HG03135 (cell line): ENCODE measurements around the gene PRCC.
A peak's percentile ranks its signal among the peaks of the same experiment; 100 is the strongest.
"Not testable (repeated sequence)": the region's sequence is repeated elsewhere in the genome, so short reads cannot be mapped to it uniquely, and the experiment has no call there.

Experiments
- ATAC-seq: cut with Tn5 transposase; IDR thresholded peaks from one replicate; pipeline ENCODE4 v1.9.1; 2021; ENCODE audit warnings: mild to moderate bottlenecking, moderate library complexity; ENCODE audit not compliant: unreplicated experiment

PRCC gene

DNA sequence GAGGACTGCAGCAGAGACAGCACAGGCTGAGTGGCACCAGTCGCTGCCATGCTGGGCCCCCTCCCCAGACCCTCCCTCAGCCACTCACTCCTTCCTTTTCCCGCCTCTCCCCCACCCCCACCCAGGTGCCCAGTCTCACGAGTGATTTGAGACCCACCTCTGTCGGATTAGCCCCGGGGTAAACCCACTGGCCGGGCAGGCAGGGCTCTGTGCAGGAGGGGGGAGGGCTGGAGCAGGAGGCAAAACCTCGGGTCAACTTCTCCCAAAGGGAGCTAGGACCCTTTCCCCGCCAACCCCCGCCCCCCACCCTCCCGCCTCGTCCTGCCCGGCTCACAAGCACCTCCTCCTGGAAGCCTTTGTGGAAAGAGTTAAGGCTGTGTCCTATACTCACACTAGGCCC, 23.0 kb upstream of the PRCC start:
- no peak for ATAC-seq

DNA sequence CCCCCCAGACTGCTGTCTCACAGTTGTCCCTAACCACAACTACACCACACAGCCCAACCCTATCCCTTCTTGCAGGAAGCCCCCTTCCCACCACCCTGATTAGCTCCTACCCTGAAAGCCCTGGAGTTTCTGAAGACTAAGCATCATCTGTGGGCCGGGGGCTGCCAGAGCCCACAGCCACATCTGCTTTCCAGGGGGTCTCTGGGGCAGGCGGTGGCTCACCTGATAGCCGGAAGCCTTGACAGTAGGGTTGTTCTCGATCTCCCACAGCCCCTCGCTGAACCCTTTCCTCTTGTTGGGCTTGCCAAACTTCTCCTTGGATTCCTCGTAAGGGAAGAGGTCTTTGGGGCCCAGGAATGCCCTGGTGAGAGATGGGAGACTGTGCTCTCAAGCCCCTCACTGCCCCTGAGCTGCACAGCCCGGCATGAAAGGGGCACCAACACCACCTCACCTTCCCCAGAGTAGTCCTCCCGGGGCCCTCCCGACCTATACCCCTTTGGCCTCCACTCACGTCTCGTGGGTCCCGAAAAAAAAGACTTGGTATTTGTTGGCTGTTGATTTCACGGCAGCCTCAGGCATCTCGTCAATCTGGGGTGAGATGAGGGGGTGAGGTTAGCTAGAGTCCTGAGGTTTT, 22.4 kb upstream of the PRCC start:
- ATAC-seq: no peak

DNA sequence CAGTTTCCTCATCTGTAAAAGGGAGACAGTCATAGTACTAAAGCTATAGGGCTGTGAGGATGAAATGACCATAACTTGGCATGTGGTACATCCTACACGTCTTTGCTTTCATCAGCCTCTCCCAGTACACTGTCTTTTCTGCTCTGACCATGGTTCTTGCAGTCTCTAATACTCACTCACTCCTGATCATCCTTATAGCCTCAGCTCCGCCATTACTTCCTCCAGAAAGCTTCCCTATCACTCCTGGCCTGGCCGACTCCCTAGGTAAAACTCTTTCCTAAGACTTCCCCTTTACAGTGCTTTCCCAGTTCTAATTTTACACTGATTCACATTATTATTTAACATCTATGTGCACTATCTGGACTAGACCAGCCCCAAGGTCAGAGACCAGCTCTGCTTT, 21.5 kb upstream of the PRCC start:
- ATAC-seq: no peak

DNA sequence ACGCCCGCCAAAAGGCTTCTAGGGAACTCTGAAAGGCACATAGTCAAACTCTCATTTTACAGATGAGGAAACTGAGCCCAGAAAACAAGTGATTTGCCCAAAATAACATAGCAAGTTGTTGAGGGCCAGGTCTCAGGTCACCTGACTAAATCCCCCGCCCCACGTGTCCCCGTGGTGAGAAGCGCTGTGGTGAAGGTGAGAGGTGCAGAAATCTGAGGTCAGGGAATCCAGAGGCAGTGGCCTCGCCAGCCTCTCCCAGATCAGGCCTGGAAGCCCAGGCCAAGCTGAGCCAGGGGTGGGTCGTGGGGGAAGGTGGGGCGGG, 21.0 kb upstream of the PRCC start:
- no peak for ATAC-seq

DNA sequence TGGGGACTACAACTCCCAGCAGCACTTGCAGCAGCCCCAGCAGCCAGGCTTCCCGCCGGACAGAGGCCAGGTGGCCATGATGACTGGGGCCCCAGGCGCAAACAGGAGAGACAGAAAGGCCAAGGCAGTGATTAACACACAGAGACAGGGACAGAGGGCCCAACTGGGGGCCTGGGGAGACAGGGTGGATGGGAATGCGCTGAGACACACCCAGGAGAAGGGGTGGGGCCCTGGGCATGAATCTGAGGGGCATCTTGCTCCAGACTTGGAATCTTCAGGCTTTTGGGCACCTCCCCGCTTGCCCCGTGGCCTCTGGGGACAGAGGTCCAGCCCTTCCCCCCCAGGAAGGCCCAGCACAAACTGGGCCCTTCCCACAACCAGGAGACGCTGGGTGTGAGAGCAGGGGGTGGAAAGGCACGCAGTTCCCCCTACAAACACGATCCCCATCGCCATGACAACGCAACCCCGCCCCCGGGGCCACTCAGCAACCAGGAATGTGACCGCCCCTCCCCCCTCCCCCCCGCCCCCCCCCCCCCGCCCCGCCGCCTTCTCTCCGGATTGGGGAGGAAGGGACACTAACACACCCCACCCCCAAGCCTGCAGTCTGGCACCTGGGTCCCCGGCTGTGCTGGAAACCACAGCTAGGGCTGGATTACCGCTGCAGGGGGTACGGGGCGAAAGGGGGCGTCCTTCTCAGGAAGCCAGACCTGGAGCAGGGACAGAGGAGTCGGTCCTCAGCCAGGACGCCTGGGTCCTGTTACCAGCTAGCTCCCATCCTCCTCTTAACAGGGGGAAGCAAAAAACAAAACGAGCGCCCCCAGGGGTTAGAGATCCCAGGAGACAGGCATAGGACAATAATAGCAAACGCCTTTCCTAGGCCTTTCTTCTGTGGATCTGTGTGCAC, 20.4 kb upstream of the PRCC start:
- no peak for ATAC-seq

DNA sequence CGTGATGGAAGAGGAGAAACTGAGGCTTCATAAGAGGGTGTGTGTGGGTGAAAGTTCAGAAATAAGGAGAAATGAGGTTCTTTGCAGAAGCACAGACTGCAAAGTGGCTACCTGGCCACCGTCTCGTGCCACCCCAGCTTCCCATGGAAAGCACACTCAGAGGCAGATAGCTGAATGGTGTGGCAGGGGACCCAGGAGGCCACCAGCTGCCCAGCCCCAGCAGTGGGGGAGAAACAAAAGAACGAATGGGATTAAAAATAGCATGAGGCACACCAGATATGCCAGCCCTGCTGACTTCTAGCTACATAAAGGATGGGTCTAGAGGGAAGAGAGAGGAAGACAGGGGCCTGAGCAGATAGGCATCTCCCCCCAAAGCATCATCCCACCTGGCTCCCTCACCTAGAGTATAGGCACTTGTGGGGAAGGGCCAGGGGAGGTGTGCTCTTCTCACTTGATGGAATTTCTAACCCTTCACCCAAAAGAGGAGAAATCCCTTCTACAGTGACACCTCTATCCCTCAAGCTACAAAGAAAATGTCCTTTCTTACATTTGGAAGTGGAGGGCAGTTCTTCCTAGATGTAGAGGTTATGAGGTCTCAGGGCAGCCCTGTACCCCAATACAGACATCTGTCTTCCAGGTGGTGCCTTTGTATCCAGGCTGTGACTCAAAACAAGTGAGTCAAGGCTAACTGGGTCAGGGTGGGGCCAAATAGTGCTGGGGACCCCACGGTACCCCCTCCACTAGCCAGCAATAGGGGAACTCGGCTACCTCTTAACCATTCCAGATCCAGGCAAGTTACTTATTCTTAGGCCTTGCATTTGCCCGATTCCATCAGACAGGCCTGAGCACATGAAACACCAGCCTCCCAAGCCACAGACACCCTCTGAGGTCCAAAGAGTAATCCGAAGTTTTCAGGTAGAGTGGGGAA, 19.3 kb upstream of the PRCC start:
- ATAC-seq: no peak

DNA sequence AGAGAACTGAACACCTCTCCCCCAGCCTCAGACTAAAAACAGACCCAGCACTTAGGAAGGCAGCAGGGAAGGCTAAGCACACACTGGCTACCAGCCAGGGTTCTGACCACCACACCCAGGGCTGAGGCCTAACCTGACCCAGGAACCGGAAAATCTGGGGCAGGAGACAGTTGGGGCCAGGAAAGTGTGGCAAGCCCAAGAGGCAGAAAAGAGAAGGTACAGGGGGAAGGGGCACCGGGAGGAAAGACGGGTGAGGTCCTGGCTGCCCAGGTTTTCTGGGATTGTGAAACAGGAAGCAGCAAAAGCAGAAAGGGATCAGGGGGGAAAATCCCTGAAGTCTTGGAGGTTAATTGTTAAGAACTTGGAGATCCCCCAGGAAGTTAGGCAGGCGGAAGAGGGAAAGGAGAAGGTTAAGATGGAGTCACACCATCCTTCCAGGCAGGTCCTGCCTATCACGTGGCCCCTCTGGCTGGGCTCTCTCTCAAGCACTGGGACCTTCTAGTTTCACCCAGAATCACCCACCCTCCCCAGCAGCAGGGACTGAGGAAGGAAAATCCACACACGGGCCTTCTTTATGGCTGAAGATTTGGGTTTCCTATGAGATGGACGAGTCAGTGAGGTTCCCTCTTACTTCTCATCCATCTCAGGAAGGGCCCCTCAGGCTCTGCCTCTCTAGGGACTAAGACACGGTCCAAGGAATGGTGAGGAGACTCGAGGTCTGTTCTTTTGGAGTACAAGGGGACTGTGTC, 18.5 kb upstream of the PRCC start:
- ATAC-seq: no peak

DNA sequence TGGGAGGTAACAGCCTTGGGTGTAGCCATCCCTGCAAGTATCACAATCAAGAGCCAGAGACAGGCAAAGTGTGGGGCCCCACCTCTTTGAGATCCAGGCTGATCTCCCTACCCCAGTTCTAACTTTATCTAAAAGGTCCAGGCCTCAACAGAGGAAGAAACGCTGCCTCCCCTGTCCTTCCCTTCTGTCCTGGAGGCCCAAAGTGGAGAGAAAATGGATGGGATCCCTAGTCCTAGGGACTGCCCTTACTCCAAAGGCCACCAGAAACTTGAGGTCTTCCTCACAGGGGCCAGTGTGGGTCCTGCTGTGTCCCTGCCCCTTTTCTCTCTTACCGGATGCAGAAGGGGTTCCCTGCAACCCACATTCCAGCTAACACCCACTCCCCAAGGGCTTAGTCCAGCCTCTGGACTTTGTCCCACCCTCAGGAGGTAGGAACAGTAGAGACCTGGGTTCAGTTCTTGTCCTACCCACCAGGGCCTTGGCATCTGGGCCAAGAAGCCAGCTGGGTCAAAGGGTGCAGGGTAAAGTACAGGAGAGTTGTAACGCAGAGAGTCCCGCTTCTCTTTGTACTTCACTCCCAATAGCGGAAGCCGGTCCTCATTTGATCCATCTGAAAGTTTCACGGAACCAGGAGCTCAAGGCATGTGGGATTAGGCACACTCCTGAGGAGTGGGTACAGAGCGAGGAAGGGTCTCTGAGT, 17.8 kb upstream of the PRCC start:
- ATAC-seq: no peak

DNA sequence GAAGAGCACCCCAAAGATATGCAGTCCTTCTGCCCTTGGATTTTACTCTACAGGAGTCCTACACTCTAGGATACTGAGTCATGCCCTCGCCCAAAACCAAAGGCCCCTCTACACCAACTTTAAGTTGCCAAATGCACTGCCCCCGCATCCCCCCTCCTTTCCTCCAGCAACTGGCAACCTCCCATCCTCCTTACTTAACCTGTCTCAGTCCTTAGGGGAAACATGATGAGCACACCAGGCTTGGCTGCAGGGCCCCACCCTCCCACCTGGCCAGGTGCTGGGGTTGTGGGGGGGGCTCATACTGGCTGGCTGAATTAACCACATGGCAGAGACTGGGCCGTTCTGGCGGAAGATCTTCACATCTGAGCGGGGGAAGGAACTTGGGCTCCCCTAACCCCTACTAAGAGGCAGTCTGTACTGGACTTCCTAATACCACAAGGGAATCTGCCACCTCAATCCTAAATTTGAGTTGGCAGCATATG, 17.1 kb upstream of the PRCC start:
- ATAC-seq: no peak

DNA sequence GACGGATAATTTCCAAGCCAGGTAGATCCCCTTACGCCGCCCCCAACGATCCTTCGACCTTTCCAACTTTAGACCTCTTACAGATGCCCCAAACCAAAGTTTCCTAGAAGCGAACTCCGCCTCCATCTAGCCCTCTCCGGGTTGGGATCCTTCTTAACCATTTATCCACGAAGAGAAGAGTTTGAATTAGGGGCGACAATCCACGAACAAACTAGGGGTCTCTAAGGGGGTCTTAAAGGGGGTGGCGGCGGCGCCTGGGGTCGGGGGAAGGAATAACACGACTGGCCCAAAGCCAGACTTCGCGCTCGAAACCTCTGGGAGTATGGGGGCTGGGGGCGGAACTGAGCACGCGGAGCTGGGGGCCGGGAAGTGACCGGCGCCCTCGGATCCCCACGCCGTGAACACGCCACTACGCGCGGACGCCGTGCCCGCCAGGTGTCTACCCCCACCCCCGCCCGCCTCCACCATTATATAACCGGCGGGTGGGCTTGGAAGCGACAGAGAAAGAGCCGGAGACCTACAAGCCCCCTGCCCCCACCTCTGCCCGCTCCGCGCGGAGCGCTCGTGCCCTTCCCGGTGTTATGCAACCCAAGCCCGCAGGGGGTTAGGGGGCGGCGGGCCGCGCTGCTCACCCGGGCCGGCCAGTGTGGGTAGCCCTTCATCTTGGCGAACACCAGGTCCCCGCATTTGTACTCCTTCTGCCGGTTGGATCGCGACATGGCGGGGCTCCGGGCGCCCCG, 16.5 kb upstream of the PRCC start:
- ATAC-seq: peak; percentile 19

DNA sequence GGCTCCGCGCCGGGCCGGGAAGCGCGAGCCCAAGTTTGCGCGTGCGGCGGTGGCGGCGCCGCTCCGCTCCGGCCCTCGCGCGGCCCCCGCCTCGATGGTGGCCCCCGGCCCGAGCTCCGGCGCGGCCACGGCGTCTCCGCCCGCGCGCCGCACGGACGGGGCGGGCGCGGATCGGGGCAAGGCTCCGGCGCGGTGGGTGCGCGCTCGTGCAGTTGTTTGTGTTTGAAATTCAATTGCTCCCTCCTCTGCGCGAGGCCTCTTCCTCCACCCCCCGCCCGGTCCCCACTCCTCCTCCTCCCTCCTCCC, 15.9 kb upstream of the PRCC start, which contains the start of gene HDGF:
Gene HDGF (minus strand): TSS at position 225 of the 306 bp plus-strand sequence. CDS start 246 bp downstream, outside the sequence.
- ATAC-seq: no peak

DNA sequence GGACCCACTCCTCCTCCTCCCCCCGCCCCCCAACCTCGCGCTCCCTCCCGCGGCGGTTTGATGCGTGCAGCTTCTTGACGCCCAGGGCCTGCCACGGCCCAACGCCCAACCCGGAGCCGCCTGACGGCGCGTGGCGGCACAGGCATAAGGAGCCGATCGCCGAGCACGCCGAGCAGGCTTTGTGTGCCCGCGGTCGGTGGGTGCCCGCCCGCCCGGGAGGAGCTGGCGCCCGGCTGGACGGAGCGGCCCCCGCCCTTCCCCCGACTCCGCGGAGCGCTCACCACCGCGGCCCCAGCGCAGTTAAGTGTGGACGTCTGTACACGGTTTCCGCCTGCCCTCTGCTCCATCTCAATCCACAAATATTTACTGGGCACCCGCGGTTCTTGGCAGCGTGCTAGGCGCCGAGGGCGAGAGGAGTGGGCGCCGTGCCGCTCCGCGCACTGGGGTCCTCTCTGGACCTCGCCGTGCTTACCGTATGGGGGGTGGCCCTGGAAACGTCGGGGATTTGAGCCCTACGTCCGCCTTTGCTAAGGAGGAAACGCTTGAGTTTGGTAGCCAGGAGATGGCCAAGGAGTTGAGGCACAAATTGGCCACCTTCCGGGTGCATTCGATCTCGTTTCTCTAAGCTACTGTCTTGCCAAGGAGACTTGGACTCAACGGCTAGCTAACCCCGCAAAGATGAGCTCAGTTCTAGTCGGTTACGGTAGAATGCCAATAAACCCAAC, 15.4 kb upstream of the PRCC start:
- peak; percentile 55 for ATAC-seq

DNA sequence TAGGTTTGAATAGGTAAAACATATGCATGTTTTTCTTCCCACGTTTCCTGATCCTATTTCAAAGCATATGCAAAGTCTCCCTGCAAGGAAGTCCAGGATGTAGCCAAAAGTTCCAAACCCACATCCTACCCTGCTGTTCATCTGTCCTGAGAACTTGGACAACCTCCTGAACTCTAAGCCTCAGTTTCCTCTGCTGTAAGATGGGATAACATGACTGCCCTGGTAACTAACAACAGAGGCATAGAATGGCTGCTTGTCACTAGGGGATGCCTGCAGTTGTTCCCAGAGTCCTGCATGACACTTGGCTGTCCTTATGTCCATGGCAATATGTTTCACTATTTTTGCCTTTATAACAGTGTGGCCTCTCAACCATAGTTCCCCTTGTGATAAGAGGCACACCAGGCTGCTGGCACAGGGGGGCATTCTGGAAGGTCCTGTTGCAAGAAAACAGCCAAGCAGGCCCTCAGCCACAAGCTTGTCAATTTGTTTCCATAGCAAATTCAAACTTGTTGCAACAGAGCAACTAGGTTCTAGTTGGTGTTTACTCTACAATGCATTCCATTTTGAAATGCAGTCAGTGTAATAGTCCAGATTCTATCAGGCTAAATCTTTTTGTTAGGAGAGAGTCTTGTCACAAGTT, 14.4 kb upstream of the PRCC start:
- no peak for ATAC-seq

DNA sequence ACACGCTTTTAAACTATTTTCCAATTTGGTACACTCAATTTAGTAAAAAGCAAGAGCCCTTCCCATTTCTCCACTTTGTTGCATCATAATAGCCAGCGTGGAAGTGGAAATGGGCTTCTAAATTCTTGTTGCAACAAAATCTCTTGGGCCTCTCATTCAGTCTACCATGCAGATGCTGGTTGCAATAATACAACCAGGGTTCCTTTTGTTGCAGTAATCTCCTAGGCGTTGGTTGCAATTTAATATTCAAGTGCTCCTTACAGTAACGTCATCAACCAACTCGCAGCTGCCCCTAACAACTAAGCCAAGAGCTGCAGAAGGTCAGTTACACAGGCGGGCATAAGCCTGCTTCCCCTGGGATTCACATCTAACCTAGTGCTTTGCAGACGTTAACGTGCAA, 13.1 kb upstream of the PRCC start:
- ATAC-seq: no peak

DNA sequence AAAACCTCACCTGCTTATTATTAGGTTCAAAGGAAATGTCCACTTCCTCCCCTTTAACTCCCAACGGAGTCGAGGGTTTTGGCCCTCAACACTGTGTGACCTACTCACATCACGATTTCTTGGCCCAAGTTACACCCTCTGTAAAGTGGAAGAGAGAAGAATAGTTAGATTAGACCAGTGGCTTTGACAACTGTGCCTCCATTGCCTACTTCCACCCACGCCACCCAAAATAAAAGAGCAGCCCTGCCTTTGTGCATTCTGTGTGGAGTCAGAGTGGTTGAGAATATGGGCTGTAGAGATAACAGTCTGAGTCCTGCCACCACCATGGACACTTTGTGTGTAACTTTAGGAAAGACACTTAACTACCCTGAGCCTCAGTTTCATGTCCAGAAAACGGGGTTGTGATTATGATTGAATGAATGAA, 11.8 kb upstream of the PRCC start:
- ATAC-seq: no peak

DNA sequence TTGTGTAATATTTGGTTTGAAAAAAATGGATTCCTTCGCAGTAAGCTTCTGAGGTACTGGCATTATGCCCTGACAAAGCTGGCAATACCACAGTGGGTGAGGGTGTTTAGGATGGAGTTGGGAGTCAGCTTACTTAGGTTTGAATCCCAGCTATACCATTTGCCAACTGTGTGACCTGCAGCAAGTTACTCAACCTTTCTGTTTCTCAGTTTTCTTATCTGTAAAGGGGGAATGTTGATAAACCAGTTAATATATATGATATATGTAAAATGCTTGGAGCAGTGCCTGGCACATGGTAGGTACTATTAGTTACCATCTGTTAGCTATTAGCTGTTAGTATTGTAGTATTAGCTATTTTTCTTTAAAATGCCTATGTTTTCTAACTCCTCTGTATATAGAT, 11.0 kb upstream of the PRCC start:
- no peak for ATAC-seq

DNA sequence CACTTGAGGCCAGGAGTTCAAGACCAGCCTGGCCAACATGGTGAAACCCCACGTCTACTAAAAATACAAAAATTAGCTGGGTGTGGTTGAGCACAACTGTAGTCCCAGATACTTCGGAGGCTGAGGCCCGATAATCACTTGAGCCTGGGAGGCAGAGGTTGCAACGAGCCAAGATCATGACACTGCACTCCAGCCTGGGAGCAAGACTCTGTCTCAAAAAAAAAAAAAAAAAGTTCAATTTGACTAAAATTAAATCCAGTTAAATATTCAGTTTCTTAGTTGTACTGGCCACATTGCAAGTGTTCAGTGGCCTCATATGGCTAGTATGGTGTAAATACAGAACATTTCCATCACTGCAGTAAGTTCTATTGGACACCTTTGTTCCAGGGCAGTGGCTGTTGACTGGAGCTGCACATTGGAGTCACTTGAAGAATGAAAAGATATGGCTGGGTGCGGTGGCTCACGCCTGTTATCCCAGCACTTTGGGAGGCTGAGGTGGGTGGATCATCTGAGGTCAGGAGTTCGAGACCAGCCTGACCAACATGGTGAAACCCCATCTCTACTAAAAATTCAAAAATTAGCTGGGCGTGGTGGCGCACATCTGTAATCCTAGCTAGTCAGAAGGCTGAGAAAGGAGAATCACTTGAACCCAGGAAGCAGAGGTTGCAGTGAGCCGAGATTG, 9.6 kb upstream of the PRCC start:
- ATAC-seq: not testable (repeated sequence)
